Measurements from ENCODE around the gene BDKRB2. TPM values are rescaled to one million over a fixed set of nuclear protein-coding genes. Genes with fewer than 3 reads are reported as not detected.

Gene BDKRB2
- total RNA-seq: 0.18 and 0.32 TPM in 2 replicates

DNA sequence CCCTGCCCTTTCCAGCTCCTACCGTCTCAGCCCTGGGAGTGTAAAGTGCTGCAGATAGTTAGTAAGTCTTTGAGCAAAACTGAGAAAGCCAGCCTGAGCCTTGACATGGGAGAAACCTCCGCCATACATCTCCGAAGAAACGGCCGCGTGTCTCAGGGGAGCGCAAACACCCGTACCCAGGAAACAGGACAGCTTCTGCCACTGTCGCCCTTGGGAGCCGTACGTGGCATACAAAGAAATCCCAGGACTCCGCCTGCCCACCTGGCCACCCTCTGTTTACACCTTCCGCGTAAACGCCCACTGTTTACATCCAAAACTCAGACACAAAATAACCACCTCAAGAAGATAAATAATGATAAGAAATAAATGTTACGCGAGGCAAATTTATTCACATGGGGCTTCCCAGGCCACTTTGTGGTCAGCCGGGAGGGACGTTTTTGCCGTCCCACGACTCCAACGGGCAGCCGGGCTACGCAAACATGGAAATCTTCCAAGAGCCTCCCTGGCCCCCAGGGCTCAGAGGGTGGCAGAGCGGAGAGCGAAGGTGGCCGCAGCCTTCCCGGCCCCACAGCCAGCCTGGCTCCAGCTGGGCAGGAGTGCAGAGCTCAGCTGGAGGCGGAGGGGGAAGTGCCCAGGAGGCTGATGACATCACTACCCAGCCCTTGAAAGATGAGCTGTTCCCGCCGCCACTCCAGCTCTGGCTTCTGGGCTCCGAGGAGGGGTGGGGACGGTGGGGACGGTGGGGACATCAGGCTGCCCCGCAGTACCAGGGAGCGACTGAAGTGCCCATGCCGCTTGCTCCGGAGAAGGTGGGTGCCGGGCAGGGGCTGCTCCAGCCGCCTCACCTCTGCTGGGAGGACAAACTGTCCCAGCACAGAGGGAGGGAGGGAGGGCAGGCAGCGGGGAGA, at the start of gene BDKRB2:
TSS of gene BDKRB2 (plus strand) at position 689 of the 908 bp plus-strand sequence. CDS start 32,269 bp downstream, outside the sequence.

GRCh38 chr14:96255501-96256366, 51.1 kb downstream of the BDKRB2 start, which contains the start of gene BDKRB1:
BDKRB1 (plus strand) TSS chr14:96256210; CDS start chr14:96263683, 7,473 bp downstream.

Other genes with a start within 250 kb of the BDKRB2 start
- gene C14orf132, start 165.5 kb upstream of the BDKRB2 start, total RNA-seq: 2.0 and 3.7 TPM in 2 replicates
- 1.8 TPM in 1 of 2 replicates, not detected in the other for gene BDKRB1, start 51.4 kb downstream of the BDKRB2 start, total RNA-seq
- gene ATG2B, start 158.5 kb downstream of the BDKRB2 start, total RNA-seq: 8.1 and 10.0 TPM in 2 replicates
- gene GSKIP, start 158.7 kb downstream of the BDKRB2 start, total RNA-seq: 15.7 and 16.0 TPM in 2 replicates
- gene AK7, start 187.3 kb downstream of the BDKRB2 start, total RNA-seq: not detected in 2 replicates